K562 (cell line): ENCODE data around the gene USF2. TPM values are rescaled to one million over a fixed set of nuclear protein-coding genes. Genes with fewer than 3 reads are reported as not detected.

Experiments
- CBX1 ChIP-seq: sonication (generic); IDR thresholded peaks from 2 replicates; pipeline ENCODE4 v1.6.1; 2016; ENCODE audit warnings: antibody characterized with exemption, low read depth, mild to moderate bottlenecking
- DMBX1 ChIP-seq: fragments of 250-450 bp; sonication (Bioruptor Pico); IDR thresholded peaks from 2 replicates; pipeline ENCODE4 v1.8.0; 2022; ENCODE audit warnings: inconsistent platforms, mild to moderate bottlenecking, moderate library complexity, borderline replicate concordance
- EP300 ChIP-seq: IDR thresholded peaks from 2 replicates; pipeline ENCODE4 v1.6.1; 2012; ENCODE audit warnings: low read length, improper control_type of control experiment
- ESRRA ChIP-seq: fragments of 450-650 bp; IDR thresholded peaks from 2 replicates; pipeline ENCODE4 v1.6.1; 2014; ENCODE audit warnings: low read depth, mild to moderate bottlenecking, moderate library complexity, borderline replicate concordance
- FOXM1 ChIP-seq, 2 experiments: fragments of 450-650 bp in 1 of 2; sonication (generic) in 1 of 2; formaldehyde crosslinking in 1 of 2; IDR thresholded peaks; 2 replicates each; pipeline versions ENCODE4 v1.6.1 to v1.9.0; 2017 to 2022; ENCODE audit warnings: low read depth in 2 of 2, mild to moderate bottlenecking in 2 of 2, missing genetic modification reagents in 1 of 2, moderate library complexity in 1 of 2
- HDAC3 ChIP-seq: fragments of 450-650 bp; IDR thresholded peaks from 2 replicates; pipeline ENCODE4 v1.6.1; 2018; ENCODE audit warnings: borderline replicate concordance, mild to moderate bottlenecking, moderate library complexity; ENCODE audit not compliant: partially characterized antibody
- KLF16 ChIP-seq: IDR thresholded peaks from 2 replicates; pipeline ENCODE4 v1.6.1; 2016; ENCODE audit warnings: antibody characterized with exemption
- MEIS2 ChIP-seq: fragments of 450-650 bp; IDR thresholded peaks from 2 replicates; pipeline ENCODE4 v1.6.1; 2014; ENCODE audit warnings: mild to moderate bottlenecking; ENCODE audit not compliant: partially characterized antibody
- NBN ChIP-seq: fragments of 450-650 bp; IDR thresholded peaks from 2 replicates; pipeline ENCODE4 v1.6.1; 2016; ENCODE audit warnings: low read depth, mild to moderate bottlenecking
- NCOA1 ChIP-seq: fragments of 450-650 bp; IDR thresholded peaks from 2 replicates; pipeline ENCODE4 v1.6.1; 2016; ENCODE audit warnings: low read depth
- SAFB2 ChIP-seq: fragments of 200-400 bp; formaldehyde crosslinking; IDR thresholded peaks from 2 replicates; pipeline ENCODE4 v1.6.1; 2018; ENCODE audit warnings: borderline replicate concordance, low read length, low read depth, moderate library complexity; ENCODE audit not compliant: severe bottlenecking
- U2AF1 ChIP-seq: fragments of 200-400 bp; formaldehyde crosslinking; optimal IDR thresholded peaks from 2 replicates; pipeline ENCODE3; 2017; ENCODE audit warnings: mild to moderate bottlenecking, low read depth, low read length, moderate library complexity
- ZNF699 ChIP-seq: fragments of 250-450 bp; sonication (Bioruptor Pico); IDR thresholded peaks from 2 replicates; pipeline ENCODE4 v1.8.0; 2021; ENCODE audit warnings: mild to moderate bottlenecking, moderate library complexity; ENCODE audit not compliant: insufficient replicate concordance
- polyA plus RNA-seq, 8 experiments: library from polyadenylated mRNA; depleted of rRNA in 4 of 8; stranded (reverse) in 5 of 8; unstranded in 3 of 8; fragments of >200 nt; fragmentation: Nextera tagmentation in 2 of 8; fragmentation: Illumina TruSeq in 1 of 8; extraction: Ambion mirVana in 2 of 8; extraction: Trizol in 1 of 8; gene quantifications; 2 replicates each; pipeline versions ENCODE4 v1.2.1 to v1.2.3, GENCODE V29; 2011 to 2014; ENCODE audit warnings: inconsistent platforms in 1 of 8, missing spikeins in 1 of 8
- total RNA-seq, 7 experiments: library from RNA; depleted of rRNA in 6 of 7; stranded (reverse); fragments of >200 nt in 6 of 7; fragmentation: Illumina TruSeq in 2 of 7; extraction: Trizol in 2 of 7; gene quantifications; 2 replicates each; pipeline versions ENCODE4 v1.2.1 to v1.2.3, GENCODE V29; 2011 to 2021; ENCODE audit warnings: low replicate concordance in 1 of 7
- TF ChIP-seq, protein P1 (sequence below), 3 experiments: fragments of 200-800 bp in 1 of 3; sonication (Bioruptor generic) in 1 of 3; sonication (generic) in 1 of 3; formaldehyde crosslinking in 1 of 3; IDR thresholded peaks; 2 replicates each; pipeline versions ENCODE4 v1.6.1 to v1.8.0; 2016 to 2022; ENCODE audit warnings: mild to moderate bottlenecking in 2 of 3, missing compliant biosample characterization in 2 of 3, missing genetic modification characterization in 2 of 3, missing genetic modification reagents in 1 of 3
- TF ChIP-seq, protein P2 (sequence below): fragments of 250-450 bp; sonication (Bioruptor Pico); IDR thresholded peaks from 2 replicates; pipeline ENCODE4 v1.5.0; 2022; ENCODE audit warnings: mild to moderate bottlenecking
- TF ChIP-seq, protein P3 (sequence below): sonication (generic); formaldehyde crosslinking; IDR thresholded peaks from 2 replicates; pipeline ENCODE4 v1.8.0; 2022; ENCODE audit warnings: missing genetic modification reagents, mild to moderate bottlenecking, moderate library complexity, borderline replicate concordance
- TF ChIP-seq, protein P4 (sequence below): fragments of 450-650 bp; IDR thresholded peaks from 2 replicates; pipeline ENCODE4 v1.6.1; 2017; ENCODE audit warnings: mild to moderate bottlenecking, moderate library complexity

The USF2 gene
- total and polyA plus RNA-seq, 9 of the 15 experiments (the other 6 are each of a cell fraction or from before 2014, with no cell fraction given) = 0.27 to 93.7 (median 58.4) TPM

DNA sequence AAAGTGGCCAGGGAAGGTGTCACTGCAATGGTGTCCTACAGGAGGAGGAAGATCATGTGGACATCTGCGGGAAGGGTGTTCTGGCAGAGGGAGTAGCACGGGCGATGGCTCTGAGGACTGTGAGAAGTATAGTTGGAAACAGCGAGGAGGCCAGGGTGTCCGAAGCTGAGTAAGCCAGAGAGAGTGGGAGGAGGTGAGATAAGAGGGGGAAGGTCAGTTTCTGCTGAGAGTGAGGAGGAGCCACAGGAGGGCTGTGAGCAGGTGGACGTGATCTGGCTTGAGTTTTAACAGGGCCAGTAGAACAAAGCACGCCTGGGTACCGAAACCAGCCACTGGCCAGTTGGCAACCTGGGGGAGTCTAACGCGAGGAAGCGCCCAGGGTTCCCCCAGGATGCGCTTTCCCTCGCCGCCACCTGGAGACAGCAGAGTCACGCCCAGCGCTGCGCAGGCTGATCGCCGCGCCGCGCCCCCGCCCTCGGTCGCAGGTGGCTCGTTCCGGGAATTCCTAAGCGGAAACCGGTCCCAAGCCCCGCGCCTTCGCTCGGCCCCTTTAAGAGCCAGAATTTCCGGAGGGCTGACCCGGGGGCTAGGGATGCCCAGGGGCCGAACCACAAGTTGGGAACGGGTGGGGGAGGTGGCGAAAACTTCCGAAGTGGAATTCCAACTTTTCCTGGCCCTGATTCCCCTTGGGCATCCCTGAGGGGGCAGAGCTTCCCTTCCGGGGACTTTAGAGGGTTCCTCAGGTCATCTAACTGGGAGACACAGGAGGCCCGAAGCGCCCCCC lies 21.0 kb upstream of the USF2 start (continued):
- TF ChIP-seq, protein P1, sequence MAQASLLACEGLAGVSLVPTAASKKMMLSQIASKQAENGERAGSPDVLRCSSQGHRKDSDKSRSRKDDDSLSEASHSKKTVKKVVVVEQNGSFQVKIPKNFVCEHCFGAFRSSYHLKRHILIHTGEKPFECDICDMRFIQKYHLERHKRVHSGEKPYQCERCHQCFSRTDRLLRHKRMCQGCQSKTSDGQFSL (CRISPR knock-in tag; IDR thresholded peaks at IDR 0.05) = peak; percentile 62; the same call in 1 of the 2 replicates
- TF ChIP-seq, protein P1 (tag; IDR thresholded peaks at IDR 0.05) = peak in 1 of 2 experiments; percentile 81; a peak in 1 of 4 replicates
- TF ChIP-seq MEIS2 (peak; percentile 43), EP300 (peak; percentile 42), U2AF1 (no peak), CBX1 (peak; percentile 90; the same call in 1 of the 2 replicates), NBN (peak; percentile 90), FOXM1 (IDR thresholded peaks at IDR 0.05; ENCODE audit: low read depth) (peak; percentile 95), FOXM1 (CRISPR knock-in tag; IDR thresholded peaks at IDR 0.05; ENCODE audit: low read depth) (no peak), ZNF699 (no peak), KLF16 (no peak; the same call in 1 of the 2 replicates), ESRRA (0 out of 2 replicates have a peak, but pooled peaks have one; percentile 22), DMBX1 (CRISPR knock-in tag) (peak; percentile 60; the same call in 1 of the 2 replicates), HDAC3 (peak; percentile 70), SAFB2 (no peak), NCOA1 (0 out of 2 replicates have a peak, but pooled peaks have one; percentile 45)
- TF ChIP-seq, protein P2, sequence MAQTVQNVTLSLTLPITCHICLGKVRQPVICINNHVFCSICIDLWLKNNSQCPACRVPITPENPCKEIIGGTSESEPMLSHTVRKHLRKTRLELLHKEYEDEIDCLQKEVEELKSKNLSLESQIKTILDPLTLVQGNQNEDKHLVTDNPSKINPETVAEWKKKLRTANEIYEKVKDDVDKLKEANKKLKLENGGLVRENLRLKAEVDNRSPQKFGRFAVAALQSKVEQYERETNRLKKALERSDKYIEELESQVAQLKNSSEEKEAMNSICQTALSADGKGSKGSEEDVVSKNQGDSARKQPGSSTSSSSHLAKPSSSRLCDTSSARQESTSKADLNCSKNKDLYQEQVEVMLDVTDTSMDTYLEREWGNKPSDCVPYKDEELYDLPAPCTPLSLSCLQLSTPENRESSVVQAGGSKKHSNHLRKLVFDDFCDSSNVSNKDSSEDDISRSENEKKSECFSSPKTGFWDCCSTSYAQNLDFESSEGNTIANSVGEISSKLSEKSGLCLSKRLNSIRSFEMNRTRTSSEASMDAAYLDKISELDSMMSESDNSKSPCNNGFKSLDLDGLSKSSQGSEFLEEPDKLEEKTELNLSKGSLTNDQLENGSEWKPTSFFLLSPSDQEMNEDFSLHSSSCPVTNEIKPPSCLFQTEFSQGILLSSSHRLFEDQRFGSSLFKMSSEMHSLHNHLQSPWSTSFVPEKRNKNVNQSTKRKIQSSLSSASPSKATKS = no peak
- TF ChIP-seq, protein P3, sequence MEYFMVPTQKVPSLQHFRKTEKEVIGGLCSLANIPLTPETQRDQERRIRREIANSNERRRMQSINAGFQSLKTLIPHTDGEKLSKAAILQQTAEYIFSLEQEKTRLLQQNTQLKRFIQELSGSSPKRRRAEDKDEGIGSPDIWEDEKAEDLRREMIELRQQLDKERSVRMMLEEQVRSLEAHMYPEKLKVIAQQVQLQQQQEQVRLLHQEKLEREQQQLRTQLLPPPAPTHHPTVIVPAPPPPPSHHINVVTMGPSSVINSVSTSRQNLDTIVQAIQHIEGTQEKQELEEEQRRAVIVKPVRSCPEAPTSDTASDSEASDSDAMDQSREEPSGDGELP (CRISPR knock-in tag) = peak; percentile 67; the same call in 1 of the 2 replicates
- TF ChIP-seq, protein P4, sequence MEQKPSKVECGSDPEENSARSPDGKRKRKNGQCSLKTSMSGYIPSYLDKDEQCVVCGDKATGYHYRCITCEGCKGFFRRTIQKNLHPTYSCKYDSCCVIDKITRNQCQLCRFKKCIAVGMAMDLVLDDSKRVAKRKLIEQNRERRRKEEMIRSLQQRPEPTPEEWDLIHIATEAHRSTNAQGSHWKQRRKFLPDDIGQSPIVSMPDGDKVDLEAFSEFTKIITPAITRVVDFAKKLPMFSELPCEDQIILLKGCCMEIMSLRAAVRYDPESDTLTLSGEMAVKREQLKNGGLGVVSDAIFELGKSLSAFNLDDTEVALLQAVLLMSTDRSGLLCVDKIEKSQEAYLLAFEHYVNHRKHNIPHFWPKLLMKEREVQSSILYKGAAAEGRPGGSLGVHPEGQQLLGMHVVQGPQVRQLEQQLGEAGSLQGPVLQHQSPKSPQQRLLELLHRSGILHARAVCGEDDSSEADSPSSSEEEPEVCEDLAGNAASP = no peak
